ENCODE measurements around the gene PPP2R2D. TPM values are rescaled to one million over a fixed set of nuclear protein-coding genes. Genes with fewer than 3 reads are reported as not detected.
A peak's percentile ranks its signal among the peaks of the same experiment; 100 is the strongest.

PPP2R2D gene
- total RNA-seq, 1 experiment from 2014 or later, result 29.2 TPM

GRCh38 chr10:131858583-131859340 lies 42.0 kb upstream of the PPP2R2D start:
- peak in 1 of 2 experiments; percentile 32 for DNase-seq (ENCODE audit: low read depth in 1 of 2, low spot score in 2 of 2)

GRCh38 chr10:131859341-131860020 lies 41.3 kb upstream of the PPP2R2D start:
- no peaks in the 10 kb centered on the region for H3K9me3 ChIP-seq (replicated peaks)
- H3K36me3 ChIP-seq, result no peaks in the 10 kb centered on the region
- no peaks in the 10 kb centered on the region for H3K4me1 ChIP-seq (replicated peaks)
- peak in 1 of 2 experiments; percentile 24 for DNase-seq (ENCODE audit: low read depth in 1 of 2, low spot score in 2 of 2)
- no peak overlapping the region for H3K27ac ChIP-seq
- peaks cover 14% of the 10 kb centered on the region for H3K27me3 ChIP-seq (replicated peaks)
- H3K4me3 ChIP-seq, result no peak overlapping the region

More at GRCh38 chr10:131858583-131859340, 42.0 kb upstream of the PPP2R2D start:
- Histone ChIP-seq H3K4me3 (no peak overlapping the region), H3K9me3 (replicated peaks) (no peaks in the 10 kb centered on the region), H3K27ac (no peak overlapping the region), H3K4me1 (replicated peaks) (no peaks in the 10 kb centered on the region), H3K36me3 (no peaks in the 10 kb centered on the region), H3K27me3 (replicated peaks) (peaks cover 14% of the 10 kb centered on the region)

GRCh38 chr10:131860311-131860710 lies 40.5 kb upstream of the PPP2R2D start:
- no peaks in the 10 kb centered on the region for H3K4me1 ChIP-seq (replicated peaks)
- no peak for DNase-seq (ENCODE audit: low read depth in 1 of 2, low spot score in 2 of 2)
- no peak overlapping the region for H3K4me3 ChIP-seq
- no peaks in the 10 kb centered on the region for H3K36me3 ChIP-seq
- no peaks in the 10 kb centered on the region for H3K9me3 ChIP-seq (replicated peaks)
- peaks cover 14% of the 10 kb centered on the region for H3K27me3 ChIP-seq (replicated peaks)
- H3K27ac ChIP-seq, result no peak overlapping the region

- Histone ChIP-seq H3K4me3 (no peak overlapping the region), H3K4me1 (replicated peaks) (no peaks in the 10 kb centered on the region), H3K36me3 (no peaks in the 10 kb centered on the region), H3K27ac (no peak overlapping the region), H3K9me3 (replicated peaks) (no peaks in the 10 kb centered on the region), H3K27me3 (replicated peaks) (peaks cover 14% of the 10 kb centered on the region)
- DNase-seq (ENCODE audit: low read depth in 1 of 2, low spot score in 2 of 2), result peak in 1 of 2 experiments; percentile 27
Measured at GRCh38 chr10:131860806-131861440, 39.9 kb upstream of the PPP2R2D start.

GRCh38 chr10:131862548-131862947 lies 38.3 kb upstream of the PPP2R2D start:
- peaks cover 14% of the 10 kb centered on the region for H3K27me3 ChIP-seq (replicated peaks)
- no peak for DNase-seq (ENCODE audit: low read depth in 1 of 2, low spot score in 2 of 2)
- H3K27ac ChIP-seq, result no peak overlapping the region
- H3K36me3 ChIP-seq, result no peaks in the 10 kb centered on the region
- no peaks in the 10 kb centered on the region for H3K9me3 ChIP-seq (replicated peaks)
- no peaks in the 10 kb centered on the region for H3K4me1 ChIP-seq (replicated peaks)
- H3K4me3 ChIP-seq, result no peak overlapping the region

GRCh38 chr10:131865223-131865917 lies 35.4 kb upstream of the PPP2R2D start:
- Histone ChIP-seq H3K27me3 (replicated peaks) (peaks cover 14% of the 10 kb centered on the region), H3K27ac (no peak overlapping the region), H3K36me3 (no peaks in the 10 kb centered on the region), H3K4me3 (no peak overlapping the region), H3K4me1 (replicated peaks) (no peaks in the 10 kb centered on the region), H3K9me3 (replicated peaks) (no peaks in the 10 kb centered on the region)
- DNase-seq (ENCODE audit: low read depth in 1 of 2, low spot score in 2 of 2), result no peak

GRCh38 chr10:131866673-131867072 lies 34.1 kb upstream of the PPP2R2D start:
- Histone ChIP-seq H3K4me1 (replicated peaks) (no peaks in the 10 kb centered on the region), H3K9me3 (replicated peaks) (no peaks in the 10 kb centered on the region), H3K36me3 (no peaks in the 10 kb centered on the region), H3K27me3 (replicated peaks) (peaks cover 6% of the 10 kb centered on the region; the same call in 1 of the 2 replicates), H3K27ac (no peak overlapping the region), H3K4me3 (no peak overlapping the region)
- DNase-seq (ENCODE audit: low read depth in 1 of 2, low spot score in 2 of 2), result no peak

GRCh38 chr10:131868436-131868835 lies 32.4 kb upstream of the PPP2R2D start:
- Histone ChIP-seq H3K27ac (no peak overlapping the region), H3K4me3 (no peak overlapping the region), H3K27me3 (replicated peaks) (no peaks in the 10 kb centered on the region), H3K36me3 (no peaks in the 10 kb centered on the region), H3K4me1 (replicated peaks) (no peaks in the 10 kb centered on the region), H3K9me3 (replicated peaks) (no peaks in the 10 kb centered on the region)
- DNase-seq (ENCODE audit: low read depth in 1 of 2, low spot score in 2 of 2), result no peak

GRCh38 chr10:131869344-131869743 lies 31.5 kb upstream of the PPP2R2D start:
- H3K27ac ChIP-seq, result no peak overlapping the region

GRCh38 chr10:131870411-131870810 lies 30.4 kb upstream of the PPP2R2D start:
- H3K4me1 ChIP-seq (replicated peaks), result no peaks in the 10 kb centered on the region

More at GRCh38 chr10:131869344-131869743, 31.5 kb upstream of the PPP2R2D start:
- Histone ChIP-seq H3K27me3 (replicated peaks) (peaks cover under 1% of the 10 kb centered on the region; the same call in 1 of the 2 replicates), H3K4me1 (replicated peaks) (no peaks in the 10 kb centered on the region), H3K36me3 (no peaks in the 10 kb centered on the region), H3K9me3 (replicated peaks) (no peaks in the 10 kb centered on the region), H3K4me3 (no peak overlapping the region)
- no peak for DNase-seq (ENCODE audit: low read depth in 1 of 2, low spot score in 2 of 2)

GRCh38 chr10:131870831-131871672 lies 29.8 kb upstream of the PPP2R2D start:
- no peak for DNase-seq (ENCODE audit: low read depth in 1 of 2, low spot score in 2 of 2)
- Histone ChIP-seq H3K4me1 (replicated peaks) (no peaks in the 10 kb centered on the region), H3K4me3 (no peak overlapping the region), H3K9me3 (replicated peaks) (no peaks in the 10 kb centered on the region), H3K36me3 (no peaks in the 10 kb centered on the region), H3K27me3 (replicated peaks) (peaks cover 4% of the 10 kb centered on the region; the same call in 1 of the 2 replicates), H3K27ac (no peak overlapping the region)

More at GRCh38 chr10:131870411-131870810, 30.4 kb upstream of the PPP2R2D start:
- Histone ChIP-seq H3K9me3 (replicated peaks) (no peaks in the 10 kb centered on the region), H3K36me3 (no peaks in the 10 kb centered on the region), H3K4me3 (no peak overlapping the region), H3K27ac (no peak overlapping the region), H3K27me3 (replicated peaks) (peaks cover 4% of the 10 kb centered on the region; the same call in 1 of the 2 replicates)
- no peak for DNase-seq (ENCODE audit: low read depth in 1 of 2, low spot score in 2 of 2)

GRCh38 chr10:131871673-131872005 lies 29.2 kb upstream of the PPP2R2D start:
- H3K27me3 ChIP-seq (replicated peaks), result peaks cover 4% of the 10 kb centered on the region; the same call in 1 of the 2 replicates
- no peaks in the 10 kb centered on the region for H3K36me3 ChIP-seq
- no peak for DNase-seq (ENCODE audit: low read depth in 1 of 2, low spot score in 2 of 2)
- no peak overlapping the region for H3K27ac ChIP-seq
- no peaks in the 10 kb centered on the region for H3K9me3 ChIP-seq (replicated peaks)
- no peak overlapping the region for H3K4me3 ChIP-seq
- no peaks in the 10 kb centered on the region for H3K4me1 ChIP-seq (replicated peaks)
